Peyer's patch (tissue), 4 donors: Measurements from ENCODE around the gene CHST1.

Experiments used
- POLR2A ChIP-seq, 2 donors: fragments of 450-650 bp; IDR thresholded peaks; one replicate each; pipeline ENCODE4 v1.5.1; 2017; ENCODE audit warnings: antibody characterized with exemption in 2 of 2, mild to moderate bottlenecking in 2 of 2, moderate library complexity in 2 of 2
- TF ChIP-seq, protein P1 (sequence below), 6 experiments: fragments of 450-650 bp in 4 of 6; fragments of 200-600 bp in 2 of 6; sonication (generic) in 1 of 6; IDR thresholded peaks; one replicate each; pipeline ENCODE4 v1.5.1; 2017 to 2019; ENCODE audit warnings: antibody characterized with exemption in 6 of 6, mild to moderate bottlenecking in 3 of 6, moderate library complexity in 1 of 6

DNA sequence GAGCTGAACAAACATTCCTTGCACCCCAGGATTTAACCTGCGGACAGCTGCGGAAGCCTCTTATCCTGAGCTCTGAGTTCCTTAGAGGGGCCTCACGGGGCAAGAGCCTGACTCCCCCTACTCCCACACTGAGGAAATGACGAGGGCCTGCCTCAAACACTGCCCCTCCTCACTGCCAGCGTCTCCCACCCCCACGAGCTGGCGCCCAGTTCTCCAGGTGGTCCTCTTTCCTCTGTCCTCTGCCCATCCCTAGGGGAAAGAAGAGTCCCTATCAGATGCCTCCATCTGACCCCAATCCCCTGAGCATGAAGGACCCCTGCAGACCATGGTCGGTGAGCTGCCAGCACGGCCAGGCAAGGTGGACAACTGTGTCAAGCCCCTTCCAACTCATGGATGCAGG lies 14.3 kb downstream of the CHST1 start:
- TF ChIP-seq, protein P1, sequence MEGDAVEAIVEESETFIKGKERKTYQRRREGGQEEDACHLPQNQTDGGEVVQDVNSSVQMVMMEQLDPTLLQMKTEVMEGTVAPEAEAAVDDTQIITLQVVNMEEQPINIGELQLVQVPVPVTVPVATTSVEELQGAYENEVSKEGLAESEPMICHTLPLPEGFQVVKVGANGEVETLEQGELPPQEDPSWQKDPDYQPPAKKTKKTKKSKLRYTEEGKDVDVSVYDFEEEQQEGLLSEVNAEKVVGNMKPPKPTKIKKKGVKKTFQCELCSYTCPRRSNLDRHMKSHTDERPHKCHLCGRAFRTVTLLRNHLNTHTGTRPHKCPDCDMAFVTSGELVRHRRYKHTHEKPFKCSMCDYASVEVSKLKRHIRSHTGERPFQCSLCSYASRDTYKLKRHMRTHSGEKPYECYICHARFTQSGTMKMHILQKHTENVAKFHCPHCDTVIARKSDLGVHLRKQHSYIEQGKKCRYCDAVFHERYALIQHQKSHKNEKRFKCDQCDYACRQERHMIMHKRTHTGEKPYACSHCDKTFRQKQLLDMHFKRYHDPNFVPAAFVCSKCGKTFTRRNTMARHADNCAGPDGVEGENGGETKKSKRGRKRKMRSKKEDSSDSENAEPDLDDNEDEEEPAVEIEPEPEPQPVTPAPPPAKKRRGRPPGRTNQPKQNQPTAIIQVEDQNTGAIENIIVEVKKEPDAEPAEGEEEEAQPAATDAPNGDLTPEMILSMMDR (IDR thresholded peaks at IDR 0.05), result no peak
- no peak for TF ChIP-seq POLR2A (IDR thresholded peaks at IDR 0.05)
